CD4-positive, alpha-beta T cell treated with Interleukin-17A for 4 hours (primary cell): ENCODE data around the gene EML4.
"Not testable (repeated sequence)": the region's sequence is repeated elsewhere in the genome, so short reads cannot be mapped to it uniquely, and the experiment has no call there.

ENCODE experiments used
- DNase-seq: peaks from one replicate; pipeline ENCODE4 v3.0.0-alpha.2; 2020; ENCODE audit warnings: mixed read lengths

EML4 gene

DNA sequence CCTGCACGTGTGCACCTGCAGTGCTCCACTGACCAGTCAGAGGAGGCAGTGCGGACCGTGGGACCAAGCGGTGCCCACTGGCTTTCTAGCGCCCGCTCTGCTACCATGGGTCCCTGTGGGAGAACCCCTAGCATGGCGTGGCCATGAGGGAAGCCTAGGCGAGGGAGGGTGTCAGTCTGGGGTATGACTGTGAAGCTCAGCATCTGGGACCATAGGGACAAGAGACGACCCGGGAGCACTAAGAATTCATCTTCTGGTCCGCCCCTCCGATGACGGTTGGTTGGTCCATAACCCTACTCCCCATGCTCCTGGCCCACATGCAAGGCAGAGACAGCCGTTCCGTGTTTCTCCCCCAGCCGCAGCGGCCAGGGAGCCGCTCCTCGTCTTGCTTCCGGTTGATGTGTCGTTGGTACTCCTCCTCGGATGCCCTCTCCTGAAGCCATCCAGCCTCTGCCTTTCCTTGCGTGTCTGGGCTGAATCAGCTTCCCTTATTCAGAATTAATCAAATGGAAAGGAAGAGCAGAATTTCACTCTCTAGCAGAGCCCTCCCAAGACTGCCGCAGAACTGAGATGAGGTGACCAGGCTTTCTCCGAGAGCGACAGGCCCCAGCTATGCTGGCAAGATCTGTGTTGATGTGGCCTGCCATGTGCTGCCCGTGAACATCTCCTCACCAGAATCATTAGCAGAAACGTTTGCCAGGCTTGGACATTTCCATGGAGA is 168.9 kb downstream of the EML4 start:
- DNase-seq = no peak

GRCh38 chr2:42338567-42339190 is 169.5 kb downstream of the EML4 start:
- DNase-seq = no peak

GRCh38 chr2:42339191-42339912 is 170.2 kb downstream of the EML4 start:
- DNase-seq = no peak

GRCh38 chr2:42340045-42340937 is 171.1 kb downstream of the EML4 start:
- DNase-seq = no peak

DNA sequence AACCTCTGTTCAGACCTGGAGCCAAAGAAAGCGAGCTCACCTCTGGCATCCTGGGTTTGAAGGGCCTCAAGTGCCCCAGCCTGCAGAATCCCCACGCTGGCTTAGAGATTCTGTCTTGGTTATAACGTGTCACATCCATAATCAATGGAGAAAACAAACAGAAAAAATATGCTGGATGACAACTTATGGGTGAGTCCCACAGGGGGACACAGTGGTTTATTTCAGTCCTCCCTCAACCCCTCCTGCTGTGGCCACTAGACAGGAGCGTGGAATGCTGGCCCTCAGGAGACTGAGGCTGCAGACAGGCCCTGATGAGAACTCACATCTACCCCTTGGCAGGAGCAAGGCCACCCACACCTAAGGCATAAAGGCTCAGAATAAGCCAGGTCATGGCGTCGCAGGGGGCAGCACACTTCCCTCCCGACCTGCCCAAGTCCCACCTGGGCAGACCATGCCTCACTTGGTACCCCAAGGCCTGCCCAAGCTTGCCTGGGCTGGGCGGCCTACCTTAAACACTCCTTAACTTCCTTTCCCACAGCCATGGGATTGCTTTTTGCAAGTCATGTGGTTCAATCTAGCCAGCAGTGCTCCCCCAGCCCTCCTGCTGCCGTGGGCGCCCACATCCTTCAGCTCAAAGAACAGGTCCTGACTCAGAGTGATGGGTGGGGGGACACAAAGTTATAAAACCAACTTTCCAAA is 171.9 kb downstream of the EML4 start:
- DNase-seq = no peak

DNA sequence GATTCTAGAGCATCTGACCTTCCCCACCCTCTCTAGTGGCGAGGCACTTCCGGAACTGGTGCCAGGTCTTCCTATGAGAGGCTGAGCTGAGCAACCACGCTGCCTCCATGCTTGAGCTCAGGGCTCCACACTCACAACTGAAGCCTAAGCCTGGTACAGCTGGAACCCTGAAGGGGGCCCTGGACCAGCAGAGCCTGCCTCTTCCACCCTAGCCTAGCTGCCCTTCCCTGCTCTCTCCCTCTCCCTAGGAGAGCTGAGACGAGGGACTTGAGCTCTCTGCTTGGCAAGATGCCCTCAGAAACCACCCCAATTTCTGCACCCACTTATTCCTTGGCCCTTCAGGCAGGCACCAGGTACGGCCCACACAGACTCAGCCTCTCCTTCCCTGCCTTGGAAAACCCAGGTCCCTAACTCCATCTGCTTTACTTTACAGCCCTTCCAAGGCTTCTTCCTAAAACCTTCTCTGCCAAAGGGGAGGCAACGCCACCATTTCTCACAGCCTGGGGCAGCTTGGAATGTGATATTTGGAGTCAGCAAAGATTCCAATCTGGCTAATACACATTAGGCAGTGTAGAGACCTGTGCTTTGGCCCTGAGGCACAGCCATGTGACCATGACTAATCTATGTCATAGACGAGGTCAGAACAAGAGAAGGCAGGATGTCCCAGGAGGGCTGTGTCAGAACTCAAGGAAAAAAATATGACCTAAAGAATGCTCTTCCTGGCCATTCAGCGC is 173.1 kb downstream of the EML4 start:
- no peak for DNase-seq

GRCh38 chr2:42342795-42343241 is 173.7 kb downstream of the EML4 start:
- no peak for DNase-seq

- no peak for DNase-seq
Measured at GRCh38 chr2:42345986-42346385, 176.8 kb downstream of the EML4 start.

- DNase-seq = not testable (repeated sequence)
Measured at GRCh38 chr2:42346856-42347255, 177.7 kb downstream of the EML4 start.

- DNase-seq = not testable (repeated sequence)
Measured at GRCh38 chr2:42347518-42347917, 178.4 kb downstream of the EML4 start.

DNA sequence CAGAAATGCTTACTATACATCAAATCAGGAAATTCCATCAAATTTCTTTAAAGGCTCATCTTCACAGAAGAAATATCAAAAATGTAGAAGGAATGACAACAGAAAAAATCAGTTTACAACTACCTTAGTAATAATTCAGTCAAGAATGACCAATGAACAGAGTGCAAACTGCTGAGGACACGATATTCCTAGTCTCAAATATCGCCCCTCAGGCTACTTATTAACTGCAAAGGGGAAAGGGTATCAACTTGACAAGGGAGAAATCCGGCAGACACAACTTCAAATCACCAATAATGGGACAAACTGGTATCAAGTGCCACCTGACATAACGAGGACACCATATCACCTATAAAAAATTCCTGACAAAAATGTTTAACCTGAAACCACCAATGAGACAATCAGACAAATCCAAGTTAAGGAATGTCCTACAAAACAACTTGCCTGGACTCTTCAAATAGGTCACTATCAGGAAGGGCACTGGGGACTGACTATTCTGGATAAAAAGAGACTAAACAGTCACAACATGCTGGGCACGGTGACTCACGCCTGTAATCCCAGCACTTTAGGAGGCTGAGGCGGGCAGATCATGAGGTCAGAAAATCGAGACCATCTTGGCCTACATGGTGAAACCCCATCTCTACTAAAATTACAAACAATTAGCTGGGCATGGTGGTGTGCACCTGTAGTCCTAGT is 179.1 kb downstream of the EML4 start:
- no peak for DNase-seq

- DNase-seq = no peak
Measured at GRCh38 chr2:42350434-42351063, 181.4 kb downstream of the EML4 start.

DNA sequence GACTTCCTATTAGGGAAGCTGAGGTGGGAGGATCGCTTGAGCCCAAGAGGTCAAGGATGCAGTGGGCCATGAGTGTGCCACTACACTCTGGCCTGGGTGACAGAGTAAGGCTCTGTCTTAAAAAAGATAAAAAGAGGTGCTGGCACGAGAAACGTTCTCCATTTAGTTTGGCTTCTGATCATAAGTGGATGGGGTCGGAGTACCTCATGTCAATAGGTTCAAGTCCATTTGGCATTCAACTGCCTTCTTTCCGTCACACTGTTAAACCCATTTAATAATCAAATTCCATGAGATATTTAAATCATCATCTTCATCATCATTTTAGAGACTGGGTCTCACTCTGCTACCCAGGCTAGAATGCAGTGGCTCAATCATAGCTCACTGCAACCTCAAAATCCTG is 182.7 kb downstream of the EML4 start:
- no peak for DNase-seq

GRCh38 chr2:42353792-42354429 is 184.8 kb downstream of the EML4 start:
- no peak for DNase-seq

GRCh38 chr2:42359304-42359964 is 190.3 kb downstream of the EML4 start:
- no peak for DNase-seq

GRCh38 chr2:42359965-42360483 is 190.9 kb downstream of the EML4 start:
- DNase-seq = no peak

DNA sequence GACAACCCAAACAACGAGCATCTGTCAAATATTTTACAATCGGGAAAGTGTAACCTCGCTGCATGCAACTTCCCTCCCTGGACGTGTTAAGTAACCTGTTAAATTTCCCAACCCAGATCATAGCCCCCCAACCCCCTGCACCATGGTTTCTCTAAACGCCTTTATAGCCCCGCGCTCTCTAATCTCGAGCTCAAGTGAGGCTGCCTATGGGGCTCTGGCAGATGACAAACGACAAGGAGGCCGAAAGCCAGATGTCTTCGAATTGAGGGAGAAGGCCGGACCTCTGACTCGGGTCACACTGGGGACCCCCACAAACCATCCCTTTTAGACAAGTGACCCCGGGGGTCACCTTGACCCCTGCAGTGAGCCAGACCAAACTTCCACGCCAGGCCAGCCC is 191.3 kb downstream of the EML4 start:
- DNase-seq = no peak

- DNase-seq = peak; percentile 97
Measured at GRCh38 chr2:42360890-42361727, 192.0 kb downstream of the EML4 start, which contains the start of gene COX7A2L. Gene COX7A2L, minus strand, starts transcription at chr2:42361217. Its CDS starts 56 bp downstream, at chr2:42361161.
